Globus pallidus (tissue), 1 donor: ENCODE measurements around the gene ALDH16A1.
A peak's percentile ranks its signal among the peaks of the same experiment; 100 is the strongest.
"Not testable (repeated sequence)": the region's sequence is repeated elsewhere in the genome, so short reads cannot be mapped to it uniquely, and the experiment has no call there.

ENCODE experiments used
- DNase-seq: peaks from one replicate; pipeline ENCODE4 v3.0.0-alpha.2; 2015; ENCODE audit warnings: low spot score

The ALDH16A1 gene

GRCh38 chr19:49441210-49441959 is 11.6 kb upstream of the ALDH16A1 start, which contains the start of gene SLC17A7:
TSS of gene SLC17A7 (minus strand) at chr19:49441527. CDS start at chr19:49441379, 148 bp downstream.
- DNase-seq = no peak

GRCh38 chr19:49441960-49442350 is 11.1 kb upstream of the ALDH16A1 start:
- DNase-seq = no peak

DNA sequence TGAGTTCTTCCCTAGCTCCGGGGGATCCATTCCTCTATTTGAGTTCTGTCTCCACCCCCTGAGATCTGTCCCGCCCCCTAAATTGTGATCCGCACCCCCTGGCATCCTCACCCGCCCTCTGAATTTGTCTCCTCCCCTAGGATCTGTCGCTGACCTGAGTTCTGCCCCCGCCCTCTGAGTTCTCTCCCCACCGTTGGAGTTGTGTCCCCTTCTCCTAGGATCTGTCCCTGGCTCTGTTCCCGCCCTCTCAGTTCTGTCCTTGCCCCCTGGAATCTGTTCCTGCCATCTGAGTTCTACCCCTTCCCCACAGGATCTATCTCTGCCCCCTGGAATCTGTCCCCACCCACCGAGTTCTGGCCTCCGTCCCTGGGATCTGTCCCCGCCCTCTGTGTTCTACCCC is 10.7 kb upstream of the ALDH16A1 start:
- DNase-seq = no peak

DNA sequence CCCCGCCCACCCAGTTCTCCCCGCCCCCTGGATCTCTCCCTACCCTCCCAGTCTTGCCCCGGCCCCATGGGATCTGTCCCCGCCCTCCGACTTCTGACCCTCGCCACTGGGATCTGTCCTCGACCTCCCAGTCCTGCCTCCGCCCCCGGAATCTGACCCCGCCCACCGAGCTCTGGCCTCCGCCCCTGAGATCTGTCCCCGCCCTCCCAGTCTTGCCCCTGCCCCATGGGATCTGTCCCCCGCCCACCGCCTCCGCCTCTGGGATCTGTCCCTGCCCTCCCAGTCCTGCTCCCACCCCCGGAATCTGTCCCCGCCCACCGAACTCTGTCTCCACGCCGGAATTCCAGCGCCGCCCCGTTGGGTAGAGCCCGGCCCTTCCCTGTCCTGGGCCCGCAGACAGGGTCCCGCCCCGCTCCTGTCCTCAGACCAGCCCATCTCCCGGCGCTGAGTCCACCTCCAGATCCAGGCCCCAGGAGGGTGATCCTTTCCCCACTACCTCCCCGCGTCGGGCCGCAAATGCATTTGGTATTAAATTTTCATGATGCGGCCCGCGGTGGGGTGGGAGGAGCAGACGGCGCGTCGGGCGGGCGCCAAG is 10.2 kb upstream of the ALDH16A1 start:
- no peak for DNase-seq

- peak; percentile 94 for DNase-seq
These were observed 9.5 kb upstream of the ALDH16A1 start for GRCh38 chr19:49443366-49444099.

DNA sequence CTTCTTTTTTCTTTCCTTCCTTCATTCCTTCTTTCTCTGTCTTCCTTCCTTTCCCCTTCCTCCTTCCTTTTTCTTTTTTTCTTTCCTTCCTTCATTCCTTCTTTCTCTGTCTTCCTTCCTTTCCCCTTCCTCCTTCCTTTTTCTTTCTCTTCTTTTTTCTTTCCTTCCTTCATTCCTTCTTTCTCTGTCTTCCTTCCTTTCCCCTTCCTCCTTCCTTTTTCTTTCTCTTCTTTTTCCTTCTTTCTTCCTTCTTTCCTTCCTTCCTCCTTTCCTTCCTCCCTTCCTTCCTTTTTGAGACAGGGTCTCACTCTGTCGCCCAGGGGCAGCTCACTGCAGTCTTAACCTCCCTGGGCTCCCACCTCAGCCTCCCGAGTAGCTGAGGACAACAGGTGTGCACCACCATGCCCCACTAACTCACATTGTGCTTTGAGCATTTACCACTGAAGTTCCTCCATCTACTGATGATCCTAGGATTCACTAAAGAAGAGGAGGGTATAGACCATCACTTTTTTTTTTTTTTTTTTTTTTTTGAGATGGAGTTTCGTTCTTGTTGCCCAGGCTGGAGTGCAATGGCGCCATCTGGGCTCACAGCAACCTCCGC is 8.8 kb upstream of the ALDH16A1 start:
- DNase-seq = not testable (repeated sequence)

- DNase-seq = no peak
These were observed 7.0 kb upstream of the ALDH16A1 start for GRCh38 chr19:49445997-49446396.

- DNase-seq = no peak
These were observed 5.3 kb upstream of the ALDH16A1 start for GRCh38 chr19:49447485-49448431.

DNA sequence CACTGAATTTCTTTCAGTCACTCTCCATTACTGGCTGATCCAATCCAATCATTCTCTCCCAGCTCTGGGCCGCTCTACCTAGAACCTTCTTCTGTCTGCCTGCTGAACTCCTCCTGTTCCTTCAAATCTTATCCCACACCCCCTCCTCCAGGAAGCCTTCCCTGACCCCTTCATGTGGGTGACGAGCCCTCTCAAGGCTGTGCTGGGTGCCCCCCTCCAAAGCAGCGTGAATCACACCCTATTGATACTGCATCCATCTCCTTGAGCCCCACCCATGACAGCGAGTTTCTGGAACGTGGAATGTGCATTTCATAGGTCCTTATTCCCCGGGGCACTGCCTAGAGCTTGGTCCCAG is 4.6 kb upstream of the ALDH16A1 start:
- DNase-seq = no peak

DNA sequence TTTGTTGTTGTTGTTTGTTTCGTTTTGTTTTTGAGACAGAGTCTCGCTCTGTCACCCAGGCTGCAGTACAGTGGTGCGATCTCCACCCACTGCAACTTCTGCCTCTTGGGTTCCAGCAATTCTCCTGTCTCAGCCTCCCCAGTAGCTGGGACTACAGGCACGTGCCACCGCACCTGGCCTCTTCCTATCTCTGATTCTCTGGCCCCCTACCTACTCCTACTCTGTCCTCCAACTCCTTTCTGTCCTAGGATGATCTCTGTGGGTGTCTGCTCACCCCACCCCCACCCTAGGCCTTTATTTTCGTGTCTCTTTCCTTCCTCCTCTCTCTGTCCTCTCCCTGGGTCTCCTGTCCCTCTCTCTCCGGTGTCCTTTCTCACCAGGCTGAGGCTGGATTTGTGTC is 2.6 kb upstream of the ALDH16A1 start:
- DNase-seq = no peak

- peak; percentile 99 for DNase-seq
These were observed 1.4 kb upstream of the ALDH16A1 start, which contains the start of gene PIH1D1 for GRCh38 chr19:49451430-49452181. TSS of gene PIH1D1 (minus strand) at chr19:49451814. CDS start at chr19:49451574, 240 bp downstream.

- DNase-seq = no peak
These were observed 774 bp downstream of the ALDH16A1 start for GRCh38 chr19:49453757-49454240.

GRCh38 chr19:49455773-49456172 is 2.7 kb downstream of the ALDH16A1 start:
- no peak for DNase-seq

DNA sequence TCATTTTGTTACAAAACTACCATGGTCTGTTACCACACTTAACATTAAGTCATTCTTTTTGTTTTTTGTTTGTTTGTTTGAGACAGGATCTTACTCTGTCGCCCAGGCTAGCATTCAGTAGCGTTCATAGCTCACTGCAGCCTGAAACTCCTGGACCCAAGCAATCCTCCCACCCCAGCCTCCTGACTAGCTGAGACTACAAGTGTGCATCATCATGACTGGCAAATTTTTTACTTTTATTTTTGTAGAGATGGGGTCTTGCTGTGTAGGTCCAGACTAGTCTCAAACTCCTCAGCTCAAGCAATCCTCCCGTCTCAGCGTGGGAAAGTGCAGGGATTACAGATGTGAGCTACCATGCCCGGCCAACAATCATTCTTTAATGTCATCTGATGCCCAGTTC is 3.3 kb downstream of the ALDH16A1 start:
- no peak for DNase-seq

DNA sequence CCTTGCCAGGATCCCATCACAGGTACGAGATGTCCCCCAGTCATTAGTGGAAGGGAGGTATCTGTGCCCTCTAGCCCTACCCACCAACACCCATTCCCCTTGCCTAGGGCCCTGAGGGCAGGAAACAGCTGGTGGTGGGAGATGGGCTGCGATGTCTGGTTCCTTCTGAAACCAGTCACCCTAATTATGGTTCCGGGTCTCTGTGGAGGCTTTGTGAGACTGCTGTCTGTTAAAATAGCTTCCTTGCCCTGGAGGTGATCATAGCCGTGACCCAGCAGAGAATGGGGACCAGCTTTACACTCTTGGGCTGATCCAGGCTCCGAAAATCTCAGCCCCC is 5.5 kb downstream of the ALDH16A1 start:
- DNase-seq = no peak

GRCh38 chr19:49459388-49459787 is 6.4 kb downstream of the ALDH16A1 start:
- no peak for DNase-seq

- not testable (repeated sequence) for DNase-seq
These were observed 8.1 kb downstream of the ALDH16A1 start for GRCh38 chr19:49461130-49461529.

DNA sequence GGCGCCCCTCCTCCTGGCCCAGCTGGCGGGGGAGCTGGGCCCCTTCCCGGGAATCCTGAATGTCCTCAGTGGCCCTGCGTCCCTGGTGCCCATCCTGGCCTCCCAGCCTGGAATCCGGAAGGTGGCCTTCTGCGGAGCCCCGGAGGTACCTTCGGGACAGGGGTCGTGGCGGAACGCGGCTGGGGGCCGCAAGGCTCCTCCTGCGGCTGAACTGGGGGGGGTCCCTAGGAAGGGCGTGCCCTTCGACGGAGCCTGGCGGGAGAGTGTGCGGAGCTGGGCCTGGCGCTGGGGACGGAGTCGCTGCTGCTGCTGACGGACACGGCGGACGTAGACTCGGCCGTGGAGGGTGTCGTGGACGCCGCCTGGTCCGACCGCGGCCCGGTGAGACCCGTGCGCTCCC is 8.6 kb downstream of the ALDH16A1 start:
- DNase-seq = no peak

GRCh38 chr19:49462492-49462891 is 9.5 kb downstream of the ALDH16A1 start:
- no peak for DNase-seq

GRCh38 chr19:49463960-49464740 is 11.1 kb downstream of the ALDH16A1 start:
- no peak for DNase-seq
